ENCODE results near the gene VPS25.

- TF ChIP-seq CTCF (IDR thresholded peaks at IDR 0.05; ENCODE audit: low read depth, low read length, poor library complexity, severe bottlenecking) (no peak), EZH2phosphoT487 (IDR thresholded peaks at IDR 0.05; ENCODE audit: borderline replicate concordance, low read length) (no peak)
Measured at GRCh38 chr17:42787266-42787665, 14.0 kb downstream of the VPS25 start.
